ENCODE results near the gene CFAP77.

The CFAP77 gene

DNA sequence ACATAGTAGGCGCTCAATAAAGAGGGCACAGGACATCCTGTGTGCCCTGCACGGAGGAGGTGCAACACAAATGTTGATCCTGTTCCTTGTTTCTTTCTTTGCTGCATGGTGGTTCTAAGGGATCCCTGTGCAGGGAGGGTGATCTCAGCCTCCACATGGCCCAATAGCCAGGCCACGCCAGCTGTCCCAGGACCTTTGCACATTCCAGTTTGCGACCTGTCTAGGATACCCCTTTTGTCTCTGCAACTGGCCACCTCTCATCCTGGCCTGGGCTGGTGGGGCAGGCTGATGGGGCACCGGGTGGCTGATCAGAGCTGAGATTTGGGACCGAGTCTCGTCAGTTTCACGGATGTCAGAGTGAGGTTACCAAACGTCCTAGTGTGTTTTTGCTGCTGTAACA is 79.5 kb downstream of the CFAP77 start:
- no peak for DNase-seq

DNA sequence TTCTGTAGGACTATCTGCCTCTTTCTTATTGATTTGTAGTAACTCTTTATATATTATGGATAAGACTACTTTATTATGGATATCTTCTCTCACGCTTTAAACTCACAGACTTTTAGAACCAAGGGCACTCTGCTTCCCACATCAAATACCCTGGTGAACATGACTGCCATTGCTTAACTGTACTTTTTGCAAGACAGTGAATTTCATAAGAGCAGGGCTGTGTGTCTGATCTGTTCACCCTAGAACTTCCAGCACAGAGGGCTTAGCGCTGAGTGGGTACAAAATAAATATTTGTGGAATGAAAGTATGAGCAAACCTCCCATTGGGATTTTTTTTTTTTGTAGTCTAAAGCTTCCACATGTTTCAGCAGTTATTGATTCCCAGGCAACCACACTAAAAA is 84.8 kb downstream of the CFAP77 start:
- DNase-seq = no peak

DNA sequence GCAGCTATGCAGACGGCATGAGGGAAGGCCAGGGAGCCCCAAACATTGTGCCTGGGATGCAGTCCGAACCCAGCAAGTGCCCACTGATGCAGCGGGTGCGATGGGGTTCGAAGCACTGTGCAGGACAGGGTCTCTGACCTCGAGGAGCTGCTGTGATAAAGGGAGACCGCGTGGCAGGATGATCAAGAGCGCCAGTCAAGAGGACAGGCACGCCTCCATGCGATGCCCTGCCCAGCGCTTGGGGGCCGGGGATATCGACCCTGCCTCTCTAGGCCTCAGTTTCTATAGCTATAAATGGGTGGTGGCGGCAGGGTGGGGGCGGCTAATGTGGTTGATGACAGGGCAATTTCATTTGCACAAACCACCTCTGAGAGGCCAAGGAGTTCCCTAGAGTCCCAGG is 87.7 kb downstream of the CFAP77 start:
- DNase-seq = no peak

DNA sequence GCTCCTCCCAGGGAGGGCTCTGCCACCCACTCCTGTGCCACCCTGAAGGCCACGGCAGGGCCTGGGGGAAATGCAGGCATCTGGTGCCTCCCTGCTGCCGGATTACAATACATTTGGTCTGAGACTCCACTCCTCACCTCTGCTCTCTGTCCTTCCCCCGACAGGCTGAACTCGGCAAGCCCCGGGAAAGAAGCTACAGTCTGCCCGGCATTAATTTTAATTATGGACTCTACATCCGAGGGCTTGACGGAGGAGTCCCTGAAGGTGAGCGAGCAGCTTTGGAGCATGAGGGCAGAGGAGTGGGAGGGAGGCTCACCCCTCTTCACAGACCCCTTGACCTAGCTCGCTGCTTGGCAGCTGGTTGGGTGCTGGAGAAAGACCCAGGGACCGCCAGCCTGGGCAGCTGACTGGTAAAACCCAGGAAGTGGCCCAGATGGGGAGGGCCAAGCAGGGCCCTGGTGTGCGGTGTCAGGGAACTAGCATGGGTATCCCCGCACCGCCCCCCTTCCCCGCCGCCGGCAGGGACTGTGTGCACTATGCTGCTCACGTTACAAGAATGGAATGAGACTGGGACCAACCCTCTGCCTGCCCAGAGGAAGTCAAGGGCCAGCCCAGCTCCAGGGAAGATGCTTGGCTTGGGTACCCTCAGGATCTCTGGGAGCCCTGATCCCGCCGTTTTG is 88.7 kb downstream of the CFAP77 start:
- peak; percentile 42 for DNase-seq

DNA sequence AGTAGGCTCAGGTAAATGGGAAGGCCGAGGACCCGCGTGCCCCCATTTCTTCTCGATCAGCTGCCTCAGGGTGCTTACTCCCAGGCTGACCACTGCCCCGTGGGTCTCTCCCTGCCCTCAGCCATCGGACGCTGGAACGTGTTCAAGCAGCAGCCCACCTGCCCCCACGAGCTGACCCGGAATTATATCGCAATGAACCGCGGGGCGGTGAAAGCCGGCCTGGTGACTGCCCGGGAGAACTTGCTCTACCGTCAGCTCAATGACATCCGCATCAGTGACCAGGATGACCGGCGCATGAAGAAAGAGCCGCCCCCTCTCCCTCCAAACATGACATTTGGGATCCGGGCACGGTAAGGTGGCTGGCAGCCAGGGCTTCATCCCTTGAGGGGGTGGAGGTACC is 89.2 kb downstream of the CFAP77 start:
- DNase-seq = no peak

DNA sequence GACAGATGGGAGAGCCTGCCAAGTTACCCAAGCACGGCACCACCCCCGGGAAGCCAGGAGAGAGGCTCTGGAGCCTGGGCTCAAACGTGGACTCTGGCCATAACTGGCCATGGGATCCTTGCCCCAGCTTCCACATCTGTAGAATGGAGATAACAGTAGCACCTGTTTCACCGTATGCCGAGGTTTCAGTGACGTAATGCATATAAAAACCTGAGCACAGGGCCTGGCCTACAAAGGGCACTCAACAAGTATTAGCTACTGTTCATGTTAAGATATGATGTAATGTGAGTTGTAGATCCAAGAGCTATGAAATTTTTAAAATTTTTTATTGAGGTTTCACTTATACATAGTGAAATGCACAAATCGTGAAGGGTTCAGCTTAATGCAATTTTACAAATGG is 90.2 kb downstream of the CFAP77 start:
- DNase-seq = no peak

DNA sequence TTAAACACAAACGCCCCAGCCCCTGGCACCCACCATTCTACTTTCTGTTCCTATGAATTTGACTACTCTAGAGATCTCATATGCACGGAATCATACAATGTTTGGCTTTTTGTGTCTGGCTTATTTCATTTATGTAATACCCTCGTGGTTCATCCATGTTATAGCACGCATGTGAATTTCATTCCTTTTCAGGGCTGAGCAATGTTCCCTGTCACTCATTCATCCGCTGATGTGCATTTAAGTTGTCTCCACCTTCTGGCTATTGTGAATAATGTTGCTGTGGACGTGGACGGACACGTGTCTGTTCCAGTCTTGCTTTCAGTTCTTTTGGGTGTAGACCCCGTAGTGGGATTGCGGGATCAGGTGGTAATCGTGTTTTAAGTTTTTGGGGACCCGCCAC is 92.5 kb downstream of the CFAP77 start:
- DNase-seq = no peak

DNA sequence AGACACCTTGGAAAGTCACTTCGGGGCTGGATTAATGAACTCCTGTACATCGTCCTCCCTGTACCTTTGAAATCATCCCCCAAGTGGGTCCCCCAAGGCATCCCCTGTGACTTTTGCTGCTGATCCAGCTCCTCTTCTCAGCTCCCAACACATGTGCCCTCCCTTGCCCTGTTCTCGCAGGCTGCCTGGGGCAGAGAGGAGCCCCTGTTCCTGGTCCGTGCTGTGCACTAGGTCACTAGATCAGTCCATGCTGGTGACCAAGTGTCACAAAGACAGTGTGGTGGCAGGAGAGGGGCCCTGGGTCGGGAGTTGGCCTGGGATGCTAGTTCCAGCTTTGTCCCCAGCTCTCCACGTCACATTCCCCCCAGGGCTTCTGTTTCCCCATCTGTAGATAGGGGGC is 93.1 kb downstream of the CFAP77 start:
- no peak for DNase-seq

DNA sequence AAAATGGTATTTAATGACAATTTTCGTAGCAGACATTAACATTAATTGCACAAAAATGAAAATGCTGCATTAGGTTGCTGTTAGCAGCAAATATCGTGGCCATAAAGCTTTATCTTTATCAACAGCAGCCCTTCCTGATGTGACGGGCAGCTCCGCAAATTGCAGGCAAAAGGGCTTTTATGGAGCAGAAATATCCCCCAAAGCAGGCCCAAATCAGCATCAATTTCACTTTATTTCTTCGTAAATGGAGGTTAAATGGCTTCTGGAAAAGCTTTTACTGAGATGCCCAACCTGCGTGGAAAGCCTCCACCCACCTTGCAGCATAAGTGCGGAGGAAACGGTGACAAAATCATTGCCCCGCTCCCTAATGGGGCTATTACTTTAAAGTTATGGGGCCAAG is 94.5 kb downstream of the CFAP77 start:
- no peak for DNase-seq

DNA sequence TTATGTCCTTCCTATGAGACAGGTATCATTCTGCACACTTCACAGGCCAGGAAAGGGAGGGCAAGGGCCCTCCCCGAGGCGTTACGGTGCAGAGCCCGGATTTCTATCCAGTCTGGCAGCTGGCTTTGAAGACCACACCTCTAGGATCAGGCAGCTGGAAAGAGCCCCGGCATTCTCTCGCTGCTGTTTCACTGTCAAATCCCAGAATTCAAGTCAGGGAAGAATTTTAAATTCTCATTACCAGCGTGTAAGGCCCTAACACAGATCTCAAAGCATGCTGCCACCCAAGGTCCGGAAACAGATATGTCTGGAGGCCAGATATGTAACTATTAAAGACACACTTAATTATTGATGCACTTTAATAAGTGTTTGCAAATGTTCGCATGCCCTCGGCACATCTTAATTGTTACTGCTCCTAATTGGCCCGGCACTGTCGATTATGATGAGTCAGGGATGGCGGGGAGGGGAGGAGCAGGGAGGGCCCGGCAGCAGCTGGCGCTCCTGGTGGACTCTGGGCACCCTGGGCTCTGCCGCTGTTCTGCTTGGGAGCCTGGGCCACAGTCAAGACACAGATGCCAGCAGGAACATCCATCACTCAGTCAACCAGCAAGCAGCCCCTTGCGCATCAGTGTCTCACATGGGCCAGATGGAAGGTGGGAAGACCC is 96.1 kb downstream of the CFAP77 start:
- DNase-seq = no peak

DNA sequence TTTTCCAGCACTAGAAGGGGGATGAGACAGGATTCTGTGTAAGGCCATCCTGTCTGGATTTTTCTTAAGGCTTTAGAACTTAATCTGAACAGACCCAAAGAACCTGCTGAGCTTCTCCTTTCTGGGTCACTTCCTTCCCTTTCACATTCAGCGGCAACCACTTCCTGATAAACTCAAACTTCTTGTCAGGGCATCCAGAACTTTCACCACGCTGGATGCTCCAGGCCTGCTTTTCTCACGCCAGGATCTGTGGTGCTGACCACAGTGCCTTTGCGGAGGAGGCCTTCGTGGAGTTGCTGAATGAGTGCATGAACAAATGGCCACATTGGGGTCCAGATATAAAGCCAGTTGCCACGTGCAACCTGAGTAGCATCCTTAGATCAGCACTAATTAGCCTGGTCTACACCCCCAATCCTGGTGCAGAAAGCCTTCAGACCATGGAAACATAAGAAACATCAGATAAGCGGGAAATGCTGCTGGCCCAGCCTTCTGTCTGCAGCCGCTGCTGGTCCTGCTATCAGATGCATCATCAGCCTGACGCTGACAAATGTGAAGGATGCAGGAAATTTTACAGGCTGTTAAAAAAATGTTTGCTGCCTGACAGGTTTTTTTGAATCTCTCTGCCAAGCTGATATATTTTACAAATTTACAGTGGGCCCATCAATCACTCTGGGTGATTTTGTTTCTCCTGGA is 97.1 kb downstream of the CFAP77 start:
- no peak for DNase-seq

DNA sequence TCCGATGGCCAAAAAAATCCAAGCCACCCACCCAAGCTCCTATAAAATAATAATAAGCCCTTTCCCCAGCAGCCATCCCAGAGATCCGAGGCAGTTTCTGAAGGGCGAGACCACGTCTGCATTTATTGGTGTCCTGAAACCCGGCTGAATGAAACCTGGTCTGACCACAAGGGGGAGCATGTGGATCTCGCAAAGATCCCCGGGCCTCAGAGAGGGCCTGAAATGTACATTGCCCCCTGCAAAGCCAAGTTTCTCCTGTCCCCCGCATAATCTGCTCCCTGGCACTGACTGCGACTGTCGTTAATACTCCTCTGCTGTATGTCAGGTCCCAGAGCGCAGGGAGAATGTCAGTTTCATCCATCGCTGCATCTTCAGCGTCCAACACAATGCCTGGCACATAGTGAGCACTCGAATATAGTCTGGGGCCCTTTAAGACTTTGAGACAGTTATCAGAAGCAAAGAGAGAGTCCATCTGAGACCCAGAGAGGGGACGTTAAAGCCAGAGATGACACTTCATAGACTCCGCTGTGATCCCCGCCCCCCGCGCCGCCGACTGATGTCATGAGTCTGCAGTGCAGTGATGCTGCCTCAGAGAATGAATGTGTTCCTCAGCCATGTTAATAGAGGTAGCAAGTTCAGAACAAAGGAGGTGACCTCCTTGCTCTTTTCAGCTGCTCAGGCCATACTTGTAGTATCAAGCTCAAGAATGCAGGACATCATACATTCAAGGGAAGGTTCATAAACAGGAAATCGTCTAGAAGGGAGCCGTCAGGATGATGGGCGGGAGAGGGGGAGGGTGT is 97.9 kb downstream of the CFAP77 start:
- DNase-seq = peak; percentile 60

DNA sequence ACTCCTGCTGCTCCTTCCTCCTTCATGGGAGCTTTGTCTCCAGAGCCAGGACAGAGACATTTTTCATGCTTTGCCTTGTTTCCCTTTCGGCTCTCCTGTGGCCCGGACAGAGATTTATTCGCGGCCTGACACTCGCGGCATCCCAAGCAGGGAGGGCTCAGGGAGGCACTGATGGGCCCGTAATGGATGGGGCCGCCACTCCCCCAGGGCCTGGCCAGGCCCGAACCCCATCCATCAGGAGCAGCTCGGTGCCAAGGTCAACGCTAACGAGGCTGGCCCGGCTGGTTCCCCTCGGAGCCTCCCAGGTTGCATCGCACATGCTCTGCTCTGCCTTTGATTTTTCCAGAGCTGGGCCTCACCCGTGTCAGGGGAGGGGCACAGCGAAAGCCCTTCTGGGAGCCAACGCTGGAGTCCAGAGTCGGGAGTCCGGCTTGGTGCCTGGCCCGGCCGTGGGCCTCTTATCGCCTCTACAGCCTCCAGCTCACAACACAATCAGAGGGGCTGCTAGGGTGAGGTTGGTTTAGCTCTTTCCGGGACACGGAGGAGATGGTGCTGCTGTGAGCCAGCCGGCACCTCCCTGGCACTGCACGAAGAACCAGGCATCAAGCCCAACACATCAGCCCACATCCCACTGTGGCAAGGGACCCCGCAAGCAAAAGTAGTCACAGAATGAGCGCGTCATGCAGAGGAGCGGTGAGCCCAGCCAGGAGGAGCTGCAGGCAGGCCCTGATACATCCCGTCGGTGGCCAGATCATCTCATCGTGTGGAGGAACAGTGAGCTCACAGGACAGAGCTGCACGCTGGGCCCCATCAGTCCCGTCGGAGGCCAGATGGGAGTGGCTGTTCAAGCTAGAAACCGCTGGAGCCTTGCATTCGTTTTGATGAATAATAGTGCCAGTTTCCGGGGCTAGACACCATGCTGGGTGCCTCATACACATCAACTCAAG is 100.2 kb downstream of the CFAP77 start:
- DNase-seq = peak; percentile 33

DNA sequence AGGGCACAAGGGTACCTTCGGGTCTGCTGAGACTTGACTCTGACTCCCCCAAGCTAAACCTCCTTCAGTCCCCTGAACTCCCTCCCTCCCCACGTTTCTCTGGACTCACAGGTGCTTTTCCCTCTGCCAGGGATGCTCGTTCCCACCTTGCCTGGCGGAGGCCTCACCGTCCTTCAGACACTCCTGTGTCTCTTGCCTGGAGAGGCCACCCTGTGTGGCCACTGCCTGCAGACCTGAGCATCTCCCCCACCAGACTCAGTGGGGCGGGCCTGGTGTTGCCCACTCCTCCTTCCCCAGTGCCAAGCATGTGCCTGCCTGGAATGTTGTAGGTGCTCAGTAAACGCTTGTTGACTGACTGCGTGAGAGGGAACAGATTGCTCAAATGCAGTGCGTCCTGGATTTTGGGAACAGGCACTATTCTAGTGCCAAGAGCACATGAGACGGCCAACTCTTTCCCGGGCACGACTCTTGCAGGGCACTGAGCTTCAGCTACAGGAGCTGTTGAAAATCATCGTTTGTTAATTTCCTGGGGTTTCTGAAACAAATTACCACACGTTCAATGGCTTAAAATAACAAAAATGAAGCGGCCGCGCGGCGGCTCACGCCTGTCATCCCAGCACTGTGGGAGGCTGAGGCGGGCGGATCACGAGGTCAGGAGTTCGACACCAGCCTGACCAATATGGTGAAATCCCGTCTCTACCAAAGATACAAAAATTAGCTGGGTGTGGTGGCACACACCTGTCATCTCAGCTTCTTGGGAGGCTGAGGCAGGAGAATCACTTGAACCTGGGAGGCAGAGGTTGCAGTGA is 101.4 kb downstream of the CFAP77 start:
- no peak for DNase-seq

DNA sequence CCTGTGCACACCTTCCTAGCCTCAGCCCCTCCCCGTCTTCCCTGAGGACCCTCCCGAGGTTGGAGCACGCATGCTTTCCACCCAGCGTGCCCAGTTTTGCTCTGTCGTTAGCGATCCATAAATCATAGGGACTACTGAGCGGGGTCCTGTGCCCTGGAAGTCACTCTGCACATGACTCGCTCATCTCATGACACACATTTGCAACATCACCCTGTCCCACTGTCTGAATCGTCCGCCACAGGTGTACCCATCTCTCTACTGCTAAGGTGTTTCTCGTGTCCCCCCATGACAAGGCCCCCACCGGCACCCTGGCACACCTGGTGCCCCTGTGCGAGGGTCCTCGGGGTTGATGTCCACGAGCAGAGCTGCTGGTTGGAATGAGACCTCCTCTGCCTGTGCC is 103.4 kb downstream of the CFAP77 start:
- no peak for DNase-seq

DNA sequence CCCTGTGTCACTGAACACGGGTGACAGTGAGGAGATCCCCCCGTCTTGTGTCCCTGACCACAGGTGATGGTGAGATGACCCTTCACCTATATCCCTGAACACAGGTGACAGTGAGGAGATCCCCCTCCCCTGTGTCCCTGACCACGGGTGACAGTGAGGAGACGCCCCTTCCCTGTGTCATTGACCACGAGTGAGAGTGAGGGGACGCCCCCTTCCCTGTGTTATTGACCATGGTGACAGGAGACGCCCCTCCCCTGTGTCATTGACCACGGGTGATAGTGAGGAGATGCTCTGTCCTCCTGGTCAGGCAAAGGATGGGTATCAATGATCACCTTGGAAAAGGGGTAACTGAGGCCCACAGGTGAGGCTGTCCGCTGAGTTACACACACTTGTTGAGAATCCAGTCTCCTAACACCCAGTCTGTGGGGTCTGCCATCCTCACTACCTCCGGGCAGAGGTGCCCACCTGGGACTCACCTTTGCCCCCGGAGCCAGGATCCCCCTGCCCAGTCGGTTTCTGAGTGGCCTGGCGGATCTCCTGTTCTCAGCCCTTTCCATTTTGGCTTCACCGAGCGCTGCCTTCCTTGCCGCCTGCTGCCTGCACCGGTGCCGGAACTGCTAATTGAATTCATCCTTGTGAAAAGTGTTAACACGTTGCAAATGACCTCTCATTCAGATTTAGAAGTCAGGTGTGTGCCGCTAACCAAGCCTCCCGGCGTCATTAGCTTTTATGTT is 104.2 kb downstream of the CFAP77 start:
- no peak for DNase-seq

DNA sequence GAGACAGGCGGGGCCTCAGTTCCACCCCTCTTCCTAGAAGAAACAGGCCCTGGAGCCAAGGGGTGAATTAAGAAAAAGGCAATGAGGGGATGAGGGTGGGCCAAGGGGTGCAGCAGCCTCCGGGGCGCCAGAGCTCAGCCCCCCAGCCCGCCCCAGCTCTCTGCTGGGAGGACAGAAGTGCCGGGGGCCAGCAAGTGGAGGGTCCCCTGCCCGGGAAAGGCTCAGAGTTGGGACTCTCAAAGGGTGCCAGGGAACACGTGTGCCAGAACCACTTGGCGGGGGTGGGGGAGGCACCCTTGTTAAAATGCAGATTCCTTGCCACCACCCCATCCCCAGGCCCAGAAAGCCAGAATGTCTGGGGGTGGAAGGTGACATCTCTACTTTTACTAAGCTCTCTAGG is 104.8 kb downstream of the CFAP77 start:
- DNase-seq = no peak

DNA sequence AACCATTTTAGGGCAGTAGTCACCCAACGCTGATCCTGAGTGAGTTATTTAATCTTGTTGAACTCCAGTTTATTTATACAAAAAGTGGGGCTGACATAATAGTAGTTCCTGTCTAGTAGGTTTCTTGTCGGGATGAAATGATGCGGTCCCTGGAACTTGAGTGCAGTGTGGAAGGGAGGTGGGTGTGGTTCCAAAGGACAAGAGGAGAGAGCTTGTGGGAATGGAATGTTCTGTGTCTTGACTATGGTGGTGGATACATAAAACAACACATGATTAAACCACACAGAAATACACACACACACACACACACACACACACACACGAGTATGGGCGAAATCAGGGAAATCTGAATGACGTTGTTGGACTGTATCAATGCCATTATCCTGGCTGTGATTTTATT is 106.3 kb downstream of the CFAP77 start:
- no peak for DNase-seq

DNA sequence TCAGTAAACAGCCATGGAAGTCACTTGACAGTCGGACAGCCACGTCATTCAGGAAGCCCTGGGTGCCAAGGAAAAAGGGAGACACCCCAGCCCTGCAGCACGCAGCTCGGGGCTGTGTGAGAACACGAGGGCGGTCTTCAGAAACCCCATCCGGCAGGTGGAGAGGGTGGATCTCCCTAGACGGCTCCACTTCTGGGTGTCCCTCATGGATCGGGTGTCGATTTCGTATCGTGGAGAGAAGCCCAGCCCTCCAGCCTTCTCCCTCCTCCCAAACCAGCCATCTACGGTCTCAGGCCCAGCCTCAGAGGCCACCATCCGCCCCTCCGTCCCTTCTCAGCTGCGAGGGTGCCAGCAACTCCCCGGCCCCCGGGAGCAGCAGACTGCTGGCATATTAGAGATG is 106.9 kb downstream of the CFAP77 start:
- DNase-seq = no peak

Data from right kidney (tissue), 1 donor.